Measurements from ENCODE around the gene CDK6. TPM values are rescaled to one million over a fixed set of nuclear protein-coding genes. Genes with fewer than 3 reads are reported as not detected.

The CDK6 gene
- total RNA-seq, 6 experiments from 2014 or later, result 6.9 to 23.7 (median 17.0) TPM

DNA sequence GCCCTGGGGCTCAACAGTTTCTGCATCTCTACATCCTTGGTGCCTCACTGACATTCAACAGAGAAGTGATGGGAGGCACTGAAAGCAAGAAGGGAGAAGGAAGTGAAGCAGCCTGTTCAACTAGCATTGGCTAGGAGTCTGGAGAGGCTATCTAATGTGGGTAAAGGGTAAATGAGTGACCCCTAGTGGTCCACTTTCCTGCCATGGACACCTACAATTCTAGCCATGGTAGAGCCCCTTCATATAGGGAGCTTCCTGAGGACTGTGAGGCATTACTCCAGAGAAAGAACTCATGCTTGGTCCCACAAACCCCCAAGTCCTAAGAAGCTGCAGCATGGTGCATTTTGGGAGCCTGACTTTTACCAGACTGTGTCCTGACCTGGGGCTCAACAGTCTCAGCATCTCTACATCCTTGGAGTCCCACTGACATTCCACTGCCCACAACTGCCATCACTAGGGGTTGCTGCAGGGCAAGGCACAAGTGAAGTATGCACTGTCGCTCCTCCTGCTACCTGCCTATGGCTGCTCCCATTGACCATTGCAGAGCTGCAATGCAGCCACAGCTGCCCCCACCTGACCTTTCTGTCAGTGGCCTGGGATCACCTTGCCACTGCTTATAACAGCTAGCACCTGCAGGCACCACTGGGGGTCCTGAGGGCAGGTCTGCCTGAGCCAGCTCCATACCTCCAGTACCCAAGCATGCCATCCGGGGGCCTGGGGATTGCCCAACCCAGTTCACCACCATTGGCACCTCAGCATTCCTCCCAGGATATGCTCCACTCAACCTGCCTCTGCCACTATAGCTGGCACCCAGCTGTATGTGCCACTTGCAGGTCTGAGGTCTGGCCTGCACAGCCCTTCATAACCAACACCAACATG is 44.1 kb upstream of the CDK6 start:
- Histone ChIP-seq H3K27me3 (no peaks in the 10 kb centered on the region), H3K4me3 (no peak overlapping the region), H3K27ac (no peak overlapping the region), H3K9me3 (peaks cover 0 to 7% (median 0%) of the 10 kb centered on the region in 4 donors), H3K36me3 (no peaks in the 10 kb centered on the region), H3K4me1 (no peaks in the 10 kb centered on the region)
- WGBS (ENCODE audit: insufficient coverage, low coverage, low lambda C conversion rate, missing lambda C conversion rate), result no CpG with 5 or more reads among the region's 2 CpGs
- ATAC-seq (peak; percentile 74 to 86 (median 84)), DNase-seq (peak in 1 of 3 donors; percentile 23)
- TF ChIP-seq, protein P1, sequence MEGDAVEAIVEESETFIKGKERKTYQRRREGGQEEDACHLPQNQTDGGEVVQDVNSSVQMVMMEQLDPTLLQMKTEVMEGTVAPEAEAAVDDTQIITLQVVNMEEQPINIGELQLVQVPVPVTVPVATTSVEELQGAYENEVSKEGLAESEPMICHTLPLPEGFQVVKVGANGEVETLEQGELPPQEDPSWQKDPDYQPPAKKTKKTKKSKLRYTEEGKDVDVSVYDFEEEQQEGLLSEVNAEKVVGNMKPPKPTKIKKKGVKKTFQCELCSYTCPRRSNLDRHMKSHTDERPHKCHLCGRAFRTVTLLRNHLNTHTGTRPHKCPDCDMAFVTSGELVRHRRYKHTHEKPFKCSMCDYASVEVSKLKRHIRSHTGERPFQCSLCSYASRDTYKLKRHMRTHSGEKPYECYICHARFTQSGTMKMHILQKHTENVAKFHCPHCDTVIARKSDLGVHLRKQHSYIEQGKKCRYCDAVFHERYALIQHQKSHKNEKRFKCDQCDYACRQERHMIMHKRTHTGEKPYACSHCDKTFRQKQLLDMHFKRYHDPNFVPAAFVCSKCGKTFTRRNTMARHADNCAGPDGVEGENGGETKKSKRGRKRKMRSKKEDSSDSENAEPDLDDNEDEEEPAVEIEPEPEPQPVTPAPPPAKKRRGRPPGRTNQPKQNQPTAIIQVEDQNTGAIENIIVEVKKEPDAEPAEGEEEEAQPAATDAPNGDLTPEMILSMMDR (IDR thresholded peaks at IDR 0.05), result peak; percentile 20 to 43 (median 33)
- no peak for TF ChIP-seq POLR2A (IDR thresholded peaks at IDR 0.05)
- intact Hi-C loops (cut with DNase I), result no loop called here

- Histone ChIP-seq H3K4me3 (no peak overlapping the region), H3K9me3 (peaks cover 0 to 2% (median 0%) of the 10 kb centered on the region in 4 donors), H3K27ac (no peak overlapping the region), H3K4me1 (no peaks in the 10 kb centered on the region), H3K36me3 (no peaks in the 10 kb centered on the region), H3K27me3 (no peaks in the 10 kb centered on the region)
- TF ChIP-seq POLR2A (IDR thresholded peaks at IDR 0.05), result no peak
- TF ChIP-seq, protein P1 (IDR thresholded peaks at IDR 0.05), result no peak
- ATAC-seq (no peak), DNase-seq (no peak)
- intact Hi-C loops (cut with DNase I), result no loop called here
- WGBS (ENCODE audit: insufficient coverage, low coverage, low lambda C conversion rate, missing lambda C conversion rate), result 69% methylated on average over 1 of the region's 1 CpG
These were observed 41.0 kb upstream of the CDK6 start for GRCh38 chr7:92877367-92877766.

- no peak for ATAC-seq
- Histone ChIP-seq H3K36me3 (no peaks in the 10 kb centered on the region), H3K9me3 (no peaks in the 10 kb centered on the region), H3K4me1 (no peaks in the 10 kb centered on the region), H3K4me3 (no peak overlapping the region), H3K27me3 (no peaks in the 10 kb centered on the region), H3K27ac (no peak overlapping the region)
- 30% methylated on average over 1 of the region's 1 CpG for WGBS (ENCODE audit: insufficient coverage, low coverage, low lambda C conversion rate, missing lambda C conversion rate)
- TF ChIP-seq, protein P1 (IDR thresholded peaks at IDR 0.05), result no peak
- no peak for TF ChIP-seq POLR2A (IDR thresholded peaks at IDR 0.05)
- DNase-seq, result no peak
- intact Hi-C loops (cut with DNase I), result no loop called here
These were observed 40.5 kb upstream of the CDK6 start for GRCh38 chr7:92876836-92877235.

DNA sequence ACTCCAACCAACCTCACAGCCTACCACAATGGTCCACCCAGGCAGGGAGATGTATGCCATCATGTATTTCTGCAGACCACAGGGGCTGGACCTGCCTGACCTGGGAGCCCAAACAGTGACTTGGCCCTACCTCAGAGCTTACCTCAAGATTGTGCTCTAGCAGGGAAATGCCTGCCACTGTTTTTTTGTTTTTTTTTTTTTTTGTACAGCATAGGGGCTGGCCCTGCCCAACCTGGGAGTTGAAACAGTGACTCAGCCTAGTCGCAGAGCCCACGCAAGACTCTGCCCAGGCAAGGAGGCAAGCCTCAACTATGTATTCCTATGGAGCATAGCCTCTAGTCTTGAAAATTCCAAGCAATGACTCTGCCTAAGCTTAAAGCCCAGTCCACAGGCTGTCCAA is 39.3 kb upstream of the CDK6 start:
- no peaks in the 10 kb centered on the region for H3K36me3 ChIP-seq
- ATAC-seq (no peak), DNase-seq (no peak)
- intact Hi-C loops (cut with DNase I), result no loop called here
- no peaks in the 10 kb centered on the region for H3K4me1 ChIP-seq
- TF ChIP-seq, protein P1 (IDR thresholded peaks at IDR 0.05), result no peak
- no peak for TF ChIP-seq POLR2A (IDR thresholded peaks at IDR 0.05)
- 92% methylated on average over 2 of the region's 2 CpGs for WGBS (ENCODE audit: insufficient coverage, low coverage, low lambda C conversion rate, missing lambda C conversion rate)
- no peaks in the 10 kb centered on the region for H3K9me3 ChIP-seq
- H3K4me3 ChIP-seq, result no peak overlapping the region
- no peak overlapping the region for H3K27ac ChIP-seq
- no peaks in the 10 kb centered on the region for H3K27me3 ChIP-seq

All from right lobe of liver (tissue), 6 donors.